Smooth muscle cell (in vitro differentiated cells): ENCODE data around the gene TOP2B. TPM values are rescaled to one million over a fixed set of nuclear protein-coding genes. Genes with fewer than 3 reads are reported as not detected.

ENCODE experiments used
- DNase-seq: peaks from one replicate; lab custom pipeline; 2025; ENCODE audit not compliant: unreplicated experiment; lab: John Stamatoyannopoulos, UW
- H2AFZ ChIP-seq: fragments of 200-600 bp; sonication (generic); 2 replicates; pipeline ENCODE4 v1.6.0; 2016; ENCODE audit warnings: antibody characterized with exemption, low read depth, mild to moderate bottlenecking
- H3F3A ChIP-seq: fragments of 200-600 bp; sonication (generic); 2 replicates; pipeline ENCODE4 v1.6.0; 2017; ENCODE audit warnings: antibody characterized with exemption, low read depth
- H3K27ac ChIP-seq: fragments of 200-600 bp; sonication (generic); 2 replicates; pipeline ENCODE4 v1.5.1; 2016; ENCODE audit warnings: low read depth, mild to moderate bottlenecking
- H3K27me3 ChIP-seq: fragments of 200-600 bp; sonication (generic); 2 replicates; pipeline ENCODE4 v1.6.1; 2016; ENCODE audit warnings: low read depth, mild to moderate bottlenecking
- H3K36me3 ChIP-seq: fragments of 200-600 bp; sonication (generic); 2 replicates; pipeline ENCODE4 v1.5.1; 2016; ENCODE audit warnings: low read depth
- H3K4me1 ChIP-seq: fragments of 200-600 bp; sonication (generic); 2 replicates; pipeline ENCODE4 v1.5.1; 2016; ENCODE audit warnings: low read depth
- H3K4me2 ChIP-seq: fragments of 200-600 bp; sonication (generic); 2 replicates; pipeline ENCODE4 v1.6.0; 2016; ENCODE audit warnings: mild to moderate bottlenecking
- H3K4me3 ChIP-seq: fragments of 200-600 bp; sonication (generic); 2 replicates; pipeline ENCODE4 v1.5.1; 2016; ENCODE audit warnings: mild to moderate bottlenecking
- H3K79me2 ChIP-seq: fragments of 200-600 bp; sonication (generic); 2 replicates; pipeline ENCODE4 v1.6.0; 2016; ENCODE audit warnings: low read depth, mild to moderate bottlenecking
- H3K9ac ChIP-seq: fragments of 200-600 bp; sonication (generic); 2 replicates; pipeline ENCODE4 v1.6.0; 2016; ENCODE audit warnings: low read depth
- H3K9me3 ChIP-seq: fragments of 200-600 bp; sonication (generic); replicated peaks from 2 replicates; pipeline ENCODE4 v1.5.1; 2016; ENCODE audit warnings: low read depth
- H4K20me1 ChIP-seq: fragments of 200-600 bp; sonication (generic); 2 replicates; pipeline ENCODE4 v1.6.0; 2016; ENCODE audit warnings: low read depth
- WGBS: methylation state at CpG from one replicate; pipeline ENCODE4 v1.1.7; 2016; ENCODE audit warnings: low lambda C conversion rate; 5-methylcytosine and 5-hydroxymethylcytosine counted together
- polyA plus RNA-seq: library from polyadenylated mRNA; unstranded; fragments of >200 nt; fragmentation: Nextera tagmentation; extraction: Ambion mirVana; gene quantifications from 2 replicates; pipeline ENCODE4 v1.2.1, GENCODE V29; 2016
- total RNA-seq: library from RNA; depleted of rRNA; stranded (reverse); fragments of >200 nt; gene quantifications from 2 replicates; pipeline ENCODE4 v1.2.3, GENCODE V29; 2014
- TF ChIP-seq, protein P1 (sequence below): fragments of 200-600 bp; sonication (generic); IDR thresholded peaks from 2 replicates; pipeline ENCODE4 v1.5.1; 2017; ENCODE audit warnings: borderline replicate concordance, mild to moderate bottlenecking, antibody characterized with exemption; ENCODE audit not compliant: insufficient read depth, poor library complexity, severe bottlenecking

TOP2B gene
- total and polyA plus RNA-seq, 2 experiments from 2014 or later = 70.2 to 132 TPM

DNA sequence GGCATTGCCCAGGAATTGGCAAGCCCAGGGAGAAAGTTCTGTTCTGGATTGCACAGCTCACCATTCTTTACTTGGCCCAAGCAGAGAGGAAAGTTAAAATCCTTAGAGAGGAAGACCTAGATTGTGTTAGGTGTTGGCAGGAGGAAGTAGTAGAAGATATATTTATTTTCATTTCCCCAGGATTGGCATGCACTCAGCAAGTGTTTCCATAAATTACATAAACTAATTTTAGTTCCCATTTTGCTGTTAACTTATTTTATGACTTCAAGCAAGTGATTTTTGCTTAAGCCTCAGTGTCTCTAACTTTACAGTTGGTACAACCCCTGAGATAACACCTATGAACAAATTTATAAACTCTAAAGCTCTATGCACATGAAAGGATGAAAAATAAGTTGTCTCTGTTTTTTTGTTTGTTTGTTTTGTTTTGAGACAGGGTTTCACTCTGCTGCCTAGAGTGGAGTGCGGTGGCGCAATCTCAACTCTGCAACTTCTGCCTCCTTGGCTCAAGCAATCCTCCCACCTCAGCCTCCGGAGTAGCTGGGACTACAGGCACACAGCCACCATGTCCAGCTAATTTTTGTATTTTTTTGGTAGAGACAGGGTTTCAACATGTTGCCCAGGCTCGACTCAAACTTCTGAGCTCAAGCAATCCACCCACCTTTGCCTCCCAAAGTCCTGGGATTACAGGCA lies 31.2 kb upstream of the TOP2B start:
- no peaks in the 10 kb centered on the region for H3K4me1 ChIP-seq
- DNase-seq = no peak
- TF ChIP-seq, protein P1, sequence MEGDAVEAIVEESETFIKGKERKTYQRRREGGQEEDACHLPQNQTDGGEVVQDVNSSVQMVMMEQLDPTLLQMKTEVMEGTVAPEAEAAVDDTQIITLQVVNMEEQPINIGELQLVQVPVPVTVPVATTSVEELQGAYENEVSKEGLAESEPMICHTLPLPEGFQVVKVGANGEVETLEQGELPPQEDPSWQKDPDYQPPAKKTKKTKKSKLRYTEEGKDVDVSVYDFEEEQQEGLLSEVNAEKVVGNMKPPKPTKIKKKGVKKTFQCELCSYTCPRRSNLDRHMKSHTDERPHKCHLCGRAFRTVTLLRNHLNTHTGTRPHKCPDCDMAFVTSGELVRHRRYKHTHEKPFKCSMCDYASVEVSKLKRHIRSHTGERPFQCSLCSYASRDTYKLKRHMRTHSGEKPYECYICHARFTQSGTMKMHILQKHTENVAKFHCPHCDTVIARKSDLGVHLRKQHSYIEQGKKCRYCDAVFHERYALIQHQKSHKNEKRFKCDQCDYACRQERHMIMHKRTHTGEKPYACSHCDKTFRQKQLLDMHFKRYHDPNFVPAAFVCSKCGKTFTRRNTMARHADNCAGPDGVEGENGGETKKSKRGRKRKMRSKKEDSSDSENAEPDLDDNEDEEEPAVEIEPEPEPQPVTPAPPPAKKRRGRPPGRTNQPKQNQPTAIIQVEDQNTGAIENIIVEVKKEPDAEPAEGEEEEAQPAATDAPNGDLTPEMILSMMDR = no peak
- no peaks in the 10 kb centered on the region for H3K27me3 ChIP-seq
- no peak overlapping the region for H3K4me3 ChIP-seq
- H3K4me2 ChIP-seq = no peak overlapping the region
- H3K79me2 ChIP-seq = no peaks in the 10 kb centered on the region
- 91% methylated on average over 4 of the region's 4 CpGs for WGBS
- no peak overlapping the region for H2AFZ ChIP-seq
- H3F3A ChIP-seq = no peaks in the 10 kb centered on the region
- no peak overlapping the region for H3K27ac ChIP-seq
- H3K9ac ChIP-seq = no peak overlapping the region
- no peaks in the 10 kb centered on the region for H4K20me1 ChIP-seq
- no peaks in the 10 kb centered on the region for H3K36me3 ChIP-seq
- H3K9me3 ChIP-seq = no peaks in the 10 kb centered on the region

- H3K36me3 ChIP-seq = no peaks in the 10 kb centered on the region
- no peaks in the 10 kb centered on the region for H3K27me3 ChIP-seq
- H4K20me1 ChIP-seq = no peaks in the 10 kb centered on the region
- WGBS = 67% methylated on average over 3 of the region's 3 CpGs
- no peak overlapping the region for H3K4me3 ChIP-seq
- TF ChIP-seq, protein P1 = no peak
- H3F3A ChIP-seq = no peaks in the 10 kb centered on the region
- H3K4me2 ChIP-seq = no peak overlapping the region
- no peak overlapping the region for H2AFZ ChIP-seq
- H3K9ac ChIP-seq = no peak overlapping the region
- no peak for DNase-seq
- H3K4me1 ChIP-seq = no peaks in the 10 kb centered on the region
- no peak overlapping the region for H3K27ac ChIP-seq
- H3K79me2 ChIP-seq = no peaks in the 10 kb centered on the region
- no peaks in the 10 kb centered on the region for H3K9me3 ChIP-seq
Measured at GRCh38 chr3:25693238-25693637, 28.5 kb upstream of the TOP2B start.

DNA sequence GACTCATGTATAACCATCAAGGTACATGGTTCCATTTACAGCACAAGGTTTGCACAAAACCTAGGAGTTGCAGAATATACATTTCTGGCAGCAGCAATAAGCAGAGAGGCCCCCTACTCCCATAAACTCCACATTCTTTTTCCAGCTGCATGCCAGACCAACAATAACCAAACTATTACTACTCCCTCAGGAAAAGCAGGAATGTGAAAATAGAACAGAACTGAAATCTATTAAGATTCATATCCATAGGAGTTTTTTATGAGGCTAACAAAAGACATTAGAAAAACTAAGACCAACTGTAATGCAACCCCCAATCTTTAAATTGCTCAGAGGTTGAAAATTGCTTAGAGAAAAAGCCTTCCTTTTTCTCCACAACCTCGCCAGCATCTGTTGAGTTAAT lies 27.6 kb upstream of the TOP2B start:
- no peak overlapping the region for H3K27ac ChIP-seq
- no peaks in the 10 kb centered on the region for H3K4me1 ChIP-seq
- TF ChIP-seq, protein P1 = no peak

DNA sequence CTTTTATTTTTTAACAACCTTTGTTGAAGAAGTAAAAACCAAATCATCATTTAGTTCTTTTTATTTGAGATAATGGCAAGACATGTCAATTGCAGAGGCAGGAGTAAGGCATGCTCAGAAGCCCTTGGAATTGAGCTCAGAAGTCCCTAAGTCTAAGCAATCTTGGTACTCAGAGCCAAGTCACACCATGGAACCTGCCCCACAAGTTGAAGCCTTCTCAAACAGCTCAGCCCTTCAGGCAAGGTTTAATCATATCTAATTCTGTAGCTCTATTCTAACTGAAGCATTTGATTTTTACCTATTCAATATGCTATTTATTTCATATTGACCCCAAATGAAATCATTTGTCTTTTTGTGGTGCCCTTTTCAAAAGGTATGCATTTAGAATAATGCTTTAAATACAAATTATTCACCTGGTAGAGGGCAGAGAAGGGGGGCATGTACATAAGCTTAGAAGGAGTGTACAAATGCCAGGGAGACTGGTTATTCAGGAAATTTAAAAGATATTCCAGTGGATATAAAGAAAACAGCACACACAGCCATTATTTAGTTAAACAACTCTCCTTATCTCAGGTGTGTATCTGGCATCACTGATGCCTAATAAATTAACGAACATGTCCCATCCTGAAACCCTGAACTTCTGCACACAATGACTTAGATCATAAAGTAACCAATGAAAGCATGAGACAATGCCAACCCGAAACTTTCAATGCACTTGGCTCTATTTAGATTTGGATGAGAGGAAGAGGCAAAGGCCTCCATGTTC lies 26.2 kb upstream of the TOP2B start:
- WGBS = 81% methylated on average over 2 of the region's 2 CpGs
- no peak overlapping the region for H3K9ac ChIP-seq
- no peak for DNase-seq
- no peak overlapping the region for H3K4me2 ChIP-seq
- H2AFZ ChIP-seq = no peak overlapping the region
- TF ChIP-seq, protein P1 = no peak
- no peaks in the 10 kb centered on the region for H3K9me3 ChIP-seq
- H3K4me3 ChIP-seq = no peak overlapping the region
- no peaks in the 10 kb centered on the region for H3K4me1 ChIP-seq
- H3K27ac ChIP-seq = no peak overlapping the region
- no peaks in the 10 kb centered on the region for H3F3A ChIP-seq
- H3K79me2 ChIP-seq = no peaks in the 10 kb centered on the region
- H3K36me3 ChIP-seq = no peaks in the 10 kb centered on the region
- no peaks in the 10 kb centered on the region for H4K20me1 ChIP-seq
- H3K27me3 ChIP-seq = no peaks in the 10 kb centered on the region

More for the DNA sequence above, 27.6 kb upstream of the TOP2B start:
- Histone ChIP-seq H3K27me3 (no peaks in the 10 kb centered on the region), H3K79me2 (no peaks in the 10 kb centered on the region), H3K9ac (no peak overlapping the region), H3K9me3 (no peaks in the 10 kb centered on the region), H3K36me3 (no peaks in the 10 kb centered on the region), H4K20me1 (no peaks in the 10 kb centered on the region), H3F3A (no peaks in the 10 kb centered on the region), H2AFZ (no peak overlapping the region), H3K4me3 (no peak overlapping the region), H3K4me2 (no peak overlapping the region)
- DNase-seq = no peak
- 71% methylated on average over 1 of the region's 1 CpG for WGBS
